Mucosa of rectum (tissue), 2 donors: ENCODE data around the gene COPS6.

ENCODE experiments used
- H3K27ac ChIP-seq, 2 donors: one replicate each; pipeline ENCODE4 v1.7.0; 2013; ENCODE audit warnings: inconsistent platforms in 2 of 2, low read depth in 2 of 2, low read length in 2 of 2
- H3K27me3 ChIP-seq, 2 donors: one replicate each; pipeline ENCODE4 v1.7.0; 2013; ENCODE audit warnings: low read length in 2 of 2; ENCODE audit not compliant: control insufficient read depth in 2 of 2, insufficient read depth in 2 of 2
- H3K36me3 ChIP-seq, 2 donors: one replicate each; pipeline ENCODE4 v1.7.0; 2013; ENCODE audit warnings: low read length in 2 of 2; ENCODE audit not compliant: control insufficient read depth in 2 of 2, insufficient read depth in 2 of 2
- H3K4me1 ChIP-seq, 2 donors: one replicate each; pipeline ENCODE4 v1.7.0; 2013; ENCODE audit warnings: low read length in 2 of 2, mild to moderate bottlenecking in 1 of 2; ENCODE audit not compliant: control insufficient read depth in 2 of 2, insufficient read depth in 2 of 2
- H3K4me3 ChIP-seq, 2 donors: one replicate each; pipeline ENCODE4 v1.7.0; 2013; ENCODE audit warnings: low read length in 2 of 2
- H3K9ac ChIP-seq, 2 donors: one replicate each; pipeline ENCODE4 v1.7.0; 2013; ENCODE audit warnings: low read length in 2 of 2, low read depth in 1 of 2, mild to moderate bottlenecking in 1 of 2
- H3K9me3 ChIP-seq, 2 donors: one replicate each; pipeline ENCODE4 v1.7.0; 2013; ENCODE audit warnings: low read length in 2 of 2; ENCODE audit not compliant: control insufficient read depth in 2 of 2
- donor health status: healthy.
- donor health status: Normal muscosa, but diverticular disease.

COPS6 gene

DNA sequence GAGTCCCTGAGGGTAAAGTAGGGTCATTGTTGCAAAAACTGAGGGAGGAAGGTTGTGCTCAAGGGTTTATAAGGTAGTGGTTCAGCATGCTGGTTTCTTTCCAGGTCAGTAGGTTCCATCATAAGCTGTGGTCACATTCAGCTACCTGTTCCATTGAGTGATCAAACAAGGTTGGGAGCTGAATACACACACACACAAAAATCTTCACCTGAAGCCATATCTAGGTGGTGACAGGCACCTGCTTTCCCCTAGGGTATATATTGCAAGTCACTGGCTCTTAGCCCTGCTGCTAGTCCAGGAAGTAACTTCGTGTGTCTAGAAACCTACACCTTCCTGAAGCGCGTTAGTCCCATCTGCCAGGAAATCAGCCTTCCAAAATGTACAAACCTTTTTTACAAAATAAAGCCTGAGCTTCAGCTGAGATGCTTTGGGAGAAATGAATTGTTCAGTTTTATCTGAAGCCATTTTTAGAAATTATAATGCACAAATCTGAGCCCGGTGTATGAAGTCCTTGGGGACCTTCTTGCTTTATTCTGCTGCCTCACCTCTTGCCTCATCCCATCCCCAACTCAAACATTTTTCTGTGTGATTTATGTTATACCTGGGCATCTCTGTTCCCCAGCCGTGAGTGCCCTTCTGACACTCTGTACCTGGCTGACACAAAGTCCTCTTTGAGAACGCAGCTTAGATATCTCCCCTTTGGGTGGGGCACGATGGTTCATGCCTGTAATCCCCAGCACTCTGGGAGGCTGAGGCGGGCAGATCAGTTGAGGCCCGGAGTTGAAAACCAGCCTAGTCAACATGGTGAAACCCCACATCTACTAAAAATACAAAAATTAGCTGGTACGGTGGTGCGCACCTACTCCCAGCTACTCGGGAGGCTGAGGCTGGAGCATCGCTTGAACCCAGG is 49.3 kb downstream of the COPS6 start:
- no peaks in the 10 kb centered on the region for H3K9me3 ChIP-seq
- peak overlapping the region; percentile 34 to 46 for H3K27ac ChIP-seq
- H3K4me1 ChIP-seq = peaks cover 15 to 18% of the 10 kb centered on the region in 2 donors
- no peak overlapping the region for H3K4me3 ChIP-seq
- H3K36me3 ChIP-seq = no peaks in the 10 kb centered on the region
- no peak overlapping the region for H3K9ac ChIP-seq
- no peaks in the 10 kb centered on the region for H3K27me3 ChIP-seq

DNA sequence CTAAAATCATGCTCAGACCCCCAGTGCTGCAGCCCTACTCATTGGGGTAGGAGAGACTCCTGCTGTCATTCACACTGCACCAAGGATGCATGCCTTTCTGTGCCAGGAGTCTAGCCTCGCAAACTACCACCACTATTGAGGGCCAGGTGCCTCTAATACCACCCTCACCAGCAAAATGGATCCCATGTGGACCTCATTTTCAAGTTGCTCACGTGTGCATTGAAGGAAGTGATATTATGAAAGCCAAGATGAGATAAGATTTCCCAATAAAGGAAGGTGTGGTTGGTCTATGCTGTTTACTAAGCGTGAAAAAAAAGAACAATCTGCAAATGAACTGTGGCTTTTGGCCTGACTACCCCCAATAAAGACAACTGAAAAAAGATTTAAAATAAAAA is 52.8 kb downstream of the COPS6 start:
- Histone ChIP-seq H3K9ac (peak overlapping the region; percentile 26 to 34), H3K27me3 (no peaks in the 10 kb centered on the region), H3K9me3 (no peaks in the 10 kb centered on the region), H3K4me1 (peaks cover 15 to 18% of the 10 kb centered on the region in 2 donors), H3K36me3 (no peaks in the 10 kb centered on the region), H3K27ac (peak overlapping the region; percentile 84 to 92), H3K4me3 (no peak overlapping the region)
